HG03457 (cell line): ENCODE measurements around the gene PRDM11.

ENCODE experiments used
- ATAC-seq: cut with Tn5 transposase; IDR thresholded peaks from one replicate; pipeline ENCODE4 v1.9.1; 2021; ENCODE audit warnings: moderate number of reproducible peaks; ENCODE audit not compliant: unreplicated experiment

Gene PRDM11

GRCh38 chr11:45209000-45209879 is 62.8 kb downstream of the PRDM11 start:
- no peak for ATAC-seq

DNA sequence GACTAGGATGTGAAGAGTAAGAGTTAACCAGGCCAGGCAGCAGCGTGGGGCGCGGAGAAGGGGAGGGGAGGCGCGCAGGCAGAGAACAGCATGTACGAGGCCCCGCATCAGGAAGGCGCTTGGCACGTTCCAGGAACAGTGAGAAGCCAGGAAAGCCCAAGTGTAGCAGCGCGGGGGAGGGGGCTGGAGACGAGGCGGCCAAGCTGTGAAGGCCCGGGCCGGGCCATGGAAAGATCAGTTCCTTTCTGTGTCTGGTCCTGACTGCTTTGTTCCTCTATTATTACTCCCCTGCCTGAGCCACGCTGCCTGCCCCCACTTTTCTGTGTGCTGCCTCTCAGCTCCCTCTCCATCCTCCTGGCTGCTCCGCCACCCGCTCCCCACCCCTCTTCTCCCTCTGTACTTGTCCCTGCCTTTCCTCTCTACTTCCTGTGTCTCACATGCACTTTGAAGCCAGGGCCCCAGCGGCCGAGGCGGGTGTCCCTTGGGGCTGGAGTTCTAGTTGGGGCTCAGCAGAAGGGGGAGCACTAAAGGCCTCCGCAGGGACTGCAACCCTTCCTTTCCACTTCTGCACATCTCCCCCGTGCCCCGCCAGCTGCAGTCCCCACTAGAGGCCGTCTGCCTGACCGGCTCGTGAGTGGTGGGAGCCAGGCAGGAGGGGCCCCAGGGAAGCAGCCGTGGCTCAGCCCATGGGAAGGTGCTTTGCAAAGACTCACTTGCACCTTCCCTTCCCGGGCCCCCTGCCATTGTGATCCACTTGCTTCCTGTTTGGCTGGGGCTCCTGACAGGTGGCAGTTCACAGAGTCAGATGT is 63.7 kb downstream of the PRDM11 start:
- ATAC-seq, result no peak

GRCh38 chr11:45210846-45211245 is 64.4 kb downstream of the PRDM11 start:
- ATAC-seq, result no peak

DNA sequence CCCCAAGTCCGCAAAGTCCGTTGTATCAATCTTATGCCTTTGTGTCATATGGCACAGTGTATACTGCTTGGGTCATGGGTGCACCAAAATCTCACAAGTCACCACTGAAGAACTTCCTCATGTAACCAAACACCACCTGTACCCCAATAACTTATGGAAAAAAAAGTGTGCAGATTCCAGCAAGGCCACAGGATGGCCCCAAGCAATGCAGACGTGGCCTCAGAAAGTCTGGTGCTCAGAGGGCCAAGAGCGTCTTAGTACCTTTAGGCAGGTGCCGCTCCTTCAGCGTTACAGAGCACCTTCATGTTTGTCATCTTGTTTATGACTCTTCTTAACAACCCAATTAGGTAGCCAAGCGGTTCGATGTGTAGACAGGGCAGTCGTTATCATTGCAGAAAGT is 65.3 kb downstream of the PRDM11 start:
- ATAC-seq, result no peak

- no peak for ATAC-seq
Measured at GRCh38 chr11:45212566-45213315, 66.3 kb downstream of the PRDM11 start.

DNA sequence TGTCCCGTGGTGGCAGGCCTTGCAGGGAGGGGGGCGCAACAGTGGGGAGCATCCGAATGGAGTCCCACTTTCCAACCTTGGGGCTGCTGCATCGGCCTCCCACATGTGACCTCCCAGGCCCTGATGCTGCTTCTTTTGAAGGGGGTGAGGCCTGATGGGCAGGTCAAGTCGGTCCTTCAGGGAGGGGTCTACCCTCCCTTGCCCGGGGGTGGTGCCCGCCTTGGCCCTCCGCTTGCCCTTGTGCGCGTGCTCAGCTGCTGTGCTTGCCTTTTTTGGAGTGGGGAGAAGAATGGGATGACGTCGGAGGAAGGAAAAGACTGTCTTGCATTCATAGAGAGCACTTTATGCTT is 66.9 kb downstream of the PRDM11 start:
- no peak for ATAC-seq

DNA sequence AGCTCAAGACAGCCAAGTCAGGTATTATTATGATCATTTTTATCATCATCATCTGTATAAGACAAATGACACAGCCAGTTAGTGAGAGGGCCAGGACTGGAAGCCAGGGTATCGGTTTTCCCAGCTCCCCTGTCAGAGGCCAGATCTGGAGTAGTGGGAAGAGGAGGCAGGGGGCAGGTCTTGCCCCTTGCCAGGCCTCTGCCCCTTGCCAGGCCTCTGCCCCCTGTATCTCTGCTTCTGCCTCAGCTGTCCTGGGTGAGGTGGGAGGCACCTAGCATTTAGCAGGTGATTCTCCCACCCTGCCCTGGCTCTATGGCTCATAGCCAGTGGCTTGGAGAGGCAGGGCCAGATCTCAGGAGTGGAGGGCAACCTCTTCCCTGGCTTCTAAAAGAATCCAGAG is 67.3 kb downstream of the PRDM11 start:
- ATAC-seq, result no peak

GRCh38 chr11:45215098-45215865 is 68.8 kb downstream of the PRDM11 start:
- ATAC-seq, result no peak

- ATAC-seq, result no peak
Measured at GRCh38 chr11:45216031-45216430, 69.6 kb downstream of the PRDM11 start.

GRCh38 chr11:45216901-45217300 is 70.5 kb downstream of the PRDM11 start:
- no peak for ATAC-seq

- ATAC-seq, result no peak
Measured at GRCh38 chr11:45217991-45218390, 71.6 kb downstream of the PRDM11 start.

GRCh38 chr11:45218705-45219104 is 72.3 kb downstream of the PRDM11 start:
- ATAC-seq, result no peak

DNA sequence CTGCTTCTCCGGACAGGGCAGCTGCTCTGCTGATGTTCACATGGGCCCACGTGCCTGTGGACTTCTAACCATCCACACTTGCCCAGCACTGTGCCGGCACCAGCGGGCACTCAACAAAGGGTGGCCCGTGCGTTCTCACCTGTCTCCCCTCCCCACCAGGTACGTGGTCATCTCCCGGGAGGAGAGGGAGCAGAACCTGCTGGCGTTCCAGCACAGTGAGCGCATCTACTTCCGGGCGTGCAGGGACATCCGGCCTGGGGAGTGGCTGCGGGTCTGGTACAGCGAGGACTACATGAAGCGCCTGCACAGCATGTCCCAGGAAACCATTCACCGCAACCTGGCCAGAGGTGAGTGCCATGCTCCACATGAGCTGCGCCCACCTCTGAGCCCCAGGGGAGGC is 73.0 kb downstream of the PRDM11 start:
- ATAC-seq, result no peak

DNA sequence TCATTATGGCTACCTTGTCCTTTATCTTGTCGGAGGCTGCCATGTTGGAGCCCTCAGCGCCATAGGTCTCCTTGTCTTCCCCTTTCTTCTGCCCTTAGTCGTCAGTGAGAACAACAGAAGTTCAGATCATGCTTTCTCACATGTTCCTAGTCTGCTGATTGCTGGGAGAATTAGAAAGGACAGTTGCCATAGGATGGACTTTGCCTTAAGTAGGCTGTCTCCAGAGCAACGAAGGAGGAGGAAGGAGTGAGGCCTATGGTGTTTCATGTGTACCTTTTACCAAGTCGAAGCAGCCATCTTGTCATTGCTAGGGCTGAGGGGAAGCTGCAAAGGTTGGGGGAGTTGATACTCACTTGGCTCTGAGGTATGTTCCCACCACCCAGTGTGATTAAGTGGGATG is 77.1 kb downstream of the PRDM11 start:
- ATAC-seq, result no peak

GRCh38 chr11:45224766-45225165 is 78.3 kb downstream of the PRDM11 start:
- no peak for ATAC-seq

DNA sequence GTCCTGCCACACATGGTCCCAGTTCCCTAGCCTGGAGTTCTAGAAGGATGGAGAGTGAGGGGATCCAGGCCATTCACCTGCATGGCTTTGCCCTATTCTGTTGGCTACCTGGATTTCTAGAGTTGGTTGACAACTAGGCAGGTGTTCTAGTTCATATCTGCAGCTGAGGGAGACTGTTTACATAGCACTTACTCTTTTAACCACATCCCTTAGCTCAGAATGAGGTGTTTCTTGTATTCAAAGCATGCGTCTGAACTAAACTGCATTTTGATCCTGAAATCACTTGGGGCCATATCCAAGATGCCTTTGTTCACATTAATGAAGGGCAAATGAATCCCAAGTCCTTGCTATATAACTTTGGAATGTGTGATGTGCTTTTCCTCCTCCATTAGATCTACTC is 78.8 kb downstream of the PRDM11 start:
- ATAC-seq, result no peak

- no peak for ATAC-seq
Measured at GRCh38 chr11:45225961-45226871, 79.8 kb downstream of the PRDM11 start.

GRCh38 chr11:45226901-45227300 is 80.5 kb downstream of the PRDM11 start:
- ATAC-seq, result no peak

DNA sequence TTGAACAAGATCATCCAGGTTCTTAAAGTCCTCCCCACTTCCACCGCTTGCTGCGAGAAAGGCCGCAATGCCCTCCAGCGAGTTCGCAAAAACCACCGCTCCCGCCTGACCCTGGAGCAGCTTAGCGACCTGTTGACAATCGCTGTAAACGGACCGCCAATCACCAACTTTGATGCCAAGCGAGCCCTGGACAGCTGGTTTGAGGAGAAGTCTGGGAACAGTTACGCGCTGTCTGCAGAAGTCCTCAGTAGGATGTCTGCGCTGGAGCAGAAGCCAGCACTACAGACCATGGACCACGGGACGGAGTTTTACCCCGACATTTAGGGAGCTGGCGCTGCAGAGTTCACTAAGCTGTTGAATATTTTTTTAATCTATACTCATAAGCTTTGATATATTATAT is 81.4 kb downstream of the PRDM11 start:
- no peak for ATAC-seq
